Gastrocnemius medialis (tissue), 4 donors: ENCODE results near the gene SORL1. TPM values are rescaled to one million over a fixed set of nuclear protein-coding genes. Genes with fewer than 3 reads are reported as not detected.

Experiments used
- ATAC-seq, 2 donors: fragments of 150-250 bp; one replicate each; pipeline ENCODE4 v1.9.1; 2016
- DNase-seq, 2 donors: peaks; one replicate each; pipeline ENCODE4 v3.0.0-alpha.2; 2019
- H3K27ac ChIP-seq, 4 donors: fragments of 200-600 bp; sonication (generic); 1 replicate in 1 of 4; 2 replicates in 3 of 4; pipeline ENCODE4 v1.5.1; 2016 to 2018; ENCODE audit warnings: mild to moderate bottlenecking in 2 of 4, moderate library complexity in 1 of 4
- H3K27me3 ChIP-seq, 3 donors: fragments of 200-600 bp; sonication (generic) in 2 of 3; 1 replicate in 1 of 3; 2 replicates in 2 of 3; pipeline versions ENCODE4 v1.5.1 to v1.6.0; 2016 to 2019; ENCODE audit warnings: mild to moderate bottlenecking in 1 of 3, moderate library complexity in 1 of 3
- H3K36me3 ChIP-seq, 2 donors: fragments of 200-600 bp; sonication (generic) in 1 of 2; one replicate each; pipeline ENCODE4 v1.5.1; 2017 to 2018
- H3K4me1 ChIP-seq, 2 donors: fragments of 200-600 bp; sonication (generic) in 1 of 2; one replicate each; pipeline ENCODE4 v1.5.1; 2016 to 2017; ENCODE audit warnings: mild to moderate bottlenecking in 2 of 2
- H3K4me3 ChIP-seq, 4 donors: fragments of 200-600 bp; sonication (generic) in 3 of 4; 1 replicate in 1 of 4; 2 replicates in 3 of 4; pipeline ENCODE4 v1.5.1; 2016 to 2019; ENCODE audit warnings: mild to moderate bottlenecking in 2 of 4
- H3K9me3 ChIP-seq, 3 donors: fragments of 200-600 bp; sonication (generic) in 2 of 3; 1 replicate in 1 of 3; 2 replicates in 2 of 3; pipeline ENCODE4 v1.5.1; 2016 to 2019
- CTCF ChIP-seq, 5 experiments: fragments of 450-650 bp in 3 of 5; fragments of 200-600 bp in 2 of 5; sonication (generic) in 2 of 5; IDR thresholded peaks in 4 of 5; conservative IDR thresholded peaks in 1 of 5; 1 replicate in 4 of 5; 2 replicates in 1 of 5; pipeline ENCODE4 v1.5.1; 2016 to 2019; ENCODE audit warnings: antibody characterized with exemption in 5 of 5, mild to moderate bottlenecking in 3 of 5, moderate library complexity in 3 of 5
- POLR2A ChIP-seq, 2 donors: fragments of 450-650 bp; IDR thresholded peaks; one replicate each; pipeline ENCODE4 v1.6.1; 2017; ENCODE audit warnings: antibody characterized with exemption in 2 of 2, mild to moderate bottlenecking in 2 of 2, moderate library complexity in 2 of 2
- in situ Hi-C, 4 donors: fragments of 200-750 bp; cut with MboI; loops; one replicate each; pipeline versions ENCODE4 v1.15.0 to v1.8.0; 2017; ENCODE audit warnings: low sequenced_read_pairs in 4 of 4
- intact Hi-C: fragments of 100-400 bp; cut with DNase I; formaldehyde crosslinking; loops from one replicate; pipeline ENCODE4 v1.15.1; 2023; ENCODE audit warnings: low total_unique reads
- total RNA-seq, 4 donors: library from RNA; depleted of rRNA; stranded (reverse); fragments of >200 nt; gene quantifications; one replicate each; pipeline versions ENCODE4 v1.1.0 to v1.2.3, GENCODE V29; 2016

SORL1 gene
- total RNA-seq, 4 donors from 2014 or later, result 0.78 to 2.7 (median 2.3) TPM

DNA sequence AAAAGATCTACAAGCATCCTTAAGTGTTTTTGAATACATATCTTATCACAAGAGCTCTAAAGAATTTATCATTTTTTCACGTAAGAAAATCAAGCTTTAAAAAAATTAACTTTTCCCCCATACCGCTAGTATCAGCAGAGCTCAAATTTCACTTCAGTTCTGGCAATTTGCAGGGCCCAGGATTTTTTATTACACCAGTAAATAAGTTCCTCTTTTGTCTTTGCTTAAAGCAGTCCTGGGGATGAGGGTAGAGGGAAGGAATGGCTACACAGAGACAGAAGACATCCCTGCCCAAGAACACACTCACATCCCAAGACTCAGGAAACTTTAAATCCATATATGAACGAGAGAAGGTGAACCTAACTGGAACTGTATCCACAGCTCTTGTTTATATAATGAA lies 22.6 kb upstream of the SORL1 start:
- Histone ChIP-seq H3K27ac (no peak overlapping the region), H3K4me3 (no peak overlapping the region), H3K9me3 (no peaks in the 10 kb centered on the region), H3K27me3 (peaks cover 0 to 11% (median 0%) of the 10 kb centered on the region in 3 donors), H3K4me1 (no peaks in the 10 kb centered on the region), H3K36me3 (no peaks in the 10 kb centered on the region)
- DNase-seq (no peak), ATAC-seq (no peak)
- intact Hi-C loops (no loop called here), in situ Hi-C loops (no loop called here)
- no peak for TF ChIP-seq POLR2A (IDR thresholded peaks at IDR 0.05)
- no peak for TF ChIP-seq CTCF (IDR thresholded peaks at IDR 0.05 in 4 of 5, conservative IDR thresholded peaks at IDR 0.05 in 1 of 5)

GRCh38 chr11:121431820-121432526 lies 20.1 kb upstream of the SORL1 start:
- Histone ChIP-seq H3K27ac (no peak overlapping the region), H3K4me3 (no peak overlapping the region), H3K27me3 (peaks cover 0 to 7% (median 0%) of the 10 kb centered on the region in 3 donors), H3K36me3 (no peaks in the 10 kb centered on the region), H3K9me3 (no peaks in the 10 kb centered on the region), H3K4me1 (no peaks in the 10 kb centered on the region)
- in situ Hi-C loops (no loop called here), intact Hi-C loops (no loop called here)
- no peak for DNase-seq
- no peak for ATAC-seq
- TF ChIP-seq POLR2A (IDR thresholded peaks at IDR 0.05), result no peak
- TF ChIP-seq CTCF (IDR thresholded peaks at IDR 0.05 in 4 of 5, conservative IDR thresholded peaks at IDR 0.05 in 1 of 5), result no peak

DNA sequence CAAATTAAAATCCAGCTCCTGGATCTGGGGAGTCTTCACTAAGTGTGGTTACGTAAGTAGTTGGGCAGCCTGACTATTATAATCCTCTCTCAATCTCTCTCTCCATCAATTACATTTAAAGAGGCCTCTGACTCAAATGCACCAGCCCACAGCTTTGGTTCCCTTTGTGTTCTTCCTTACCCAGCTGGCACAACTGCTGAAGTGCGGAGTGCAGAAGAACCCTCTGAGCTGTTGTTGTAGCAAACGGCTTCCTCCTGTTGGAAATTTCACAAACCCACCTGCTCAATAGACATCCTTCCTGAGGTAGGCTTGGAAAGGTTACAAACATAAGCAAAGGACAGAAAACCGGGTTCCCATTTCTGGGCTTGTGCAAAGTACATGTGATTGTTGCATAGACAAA lies 17.0 kb upstream of the SORL1 start:
- in situ Hi-C loops, result no loop called here

DNA sequence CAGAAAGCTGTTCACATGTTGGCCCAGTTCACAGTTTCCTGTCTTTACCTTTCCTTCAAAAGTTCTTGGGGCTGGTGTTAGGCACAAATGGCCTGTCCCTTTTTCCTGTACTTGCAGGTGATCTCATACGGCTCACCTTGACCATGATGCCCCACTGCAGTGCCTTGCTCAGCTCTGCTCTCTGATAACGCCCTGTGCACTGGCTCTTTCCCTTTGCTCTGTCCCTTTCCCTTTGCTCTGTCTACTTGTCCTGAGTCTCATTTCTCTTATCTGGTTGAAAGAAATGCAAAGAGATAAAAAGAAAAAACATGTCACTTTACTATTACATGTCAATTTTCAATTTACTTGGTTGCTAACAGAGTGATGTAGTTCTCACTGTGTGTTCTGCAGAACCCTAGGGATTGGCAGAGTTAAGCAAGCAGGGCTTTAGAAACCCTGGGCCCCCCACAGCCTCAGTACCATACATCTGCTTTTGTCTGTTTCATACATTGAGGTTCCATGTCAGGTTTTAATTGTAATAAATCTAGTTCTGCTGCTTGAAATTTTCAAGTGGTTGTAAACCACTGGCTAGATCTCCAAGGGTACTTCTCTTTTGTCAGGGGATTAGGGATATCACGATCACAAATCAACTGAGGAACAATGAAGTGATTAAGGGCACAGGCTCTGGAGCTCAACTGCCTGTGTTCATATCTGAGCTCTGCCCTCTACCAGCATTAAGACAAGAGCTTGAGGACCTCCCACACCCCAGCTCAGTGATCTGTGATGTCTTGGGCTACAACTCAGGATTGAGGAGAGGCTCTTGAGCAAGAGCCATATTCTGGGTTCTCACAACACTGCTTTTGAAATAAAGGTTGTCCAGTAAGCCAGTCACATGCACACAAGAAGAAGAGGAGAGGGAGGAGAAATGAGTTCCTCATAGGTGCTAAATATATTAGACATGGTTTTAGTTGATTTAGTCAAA lies 16.3 kb upstream of the SORL1 start:
- no peaks in the 10 kb centered on the region for H3K4me1 ChIP-seq
- TF ChIP-seq CTCF (IDR thresholded peaks at IDR 0.05 in 4 of 5, conservative IDR thresholded peaks at IDR 0.05 in 1 of 5) (no peak), POLR2A (IDR thresholded peaks at IDR 0.05) (no peak)
- in situ Hi-C loops (no loop called here), intact Hi-C loops (no loop called here)
- H3K9me3 ChIP-seq, result no peaks in the 10 kb centered on the region
- no peak overlapping the region for H3K27ac ChIP-seq
- ATAC-seq (no peak), DNase-seq (no peak)
- H3K36me3 ChIP-seq, result no peaks in the 10 kb centered on the region
- H3K4me3 ChIP-seq, result no peak overlapping the region
- H3K27me3 ChIP-seq, result no peaks in the 10 kb centered on the region

More for the DNA sequence above, 17.0 kb upstream of the SORL1 start:
- DNase-seq (no peak), ATAC-seq (no peak)
- Histone ChIP-seq H3K27me3 (no peaks in the 10 kb centered on the region), H3K9me3 (no peaks in the 10 kb centered on the region), H3K36me3 (no peaks in the 10 kb centered on the region), H3K27ac (no peak overlapping the region), H3K4me3 (no peak overlapping the region), H3K4me1 (no peaks in the 10 kb centered on the region)
- intact Hi-C loops, result no loop called here
- TF ChIP-seq POLR2A (IDR thresholded peaks at IDR 0.05), result no peak
- TF ChIP-seq CTCF (IDR thresholded peaks at IDR 0.05 in 4 of 5, conservative IDR thresholded peaks at IDR 0.05 in 1 of 5), result no peak
